Tongue (tissue), 2 donors: Measurements from ENCODE around the gene DMGDH. TPM values are rescaled to one million over a fixed set of nuclear protein-coding genes. Genes with fewer than 3 reads are reported as not detected.

Experiments used
- DNase-seq: peaks from one replicate; pipeline ENCODE4 v3.0.0-alpha.2; 2015
- total RNA-seq: library from RNA; depleted of rRNA; stranded (reverse); fragments of >200 nt; gene quantifications from one replicate; pipeline ENCODE4 v1.2.3, GENCODE V29; 2014

The DMGDH gene
- 1.8 TPM for total RNA-seq

DNA sequence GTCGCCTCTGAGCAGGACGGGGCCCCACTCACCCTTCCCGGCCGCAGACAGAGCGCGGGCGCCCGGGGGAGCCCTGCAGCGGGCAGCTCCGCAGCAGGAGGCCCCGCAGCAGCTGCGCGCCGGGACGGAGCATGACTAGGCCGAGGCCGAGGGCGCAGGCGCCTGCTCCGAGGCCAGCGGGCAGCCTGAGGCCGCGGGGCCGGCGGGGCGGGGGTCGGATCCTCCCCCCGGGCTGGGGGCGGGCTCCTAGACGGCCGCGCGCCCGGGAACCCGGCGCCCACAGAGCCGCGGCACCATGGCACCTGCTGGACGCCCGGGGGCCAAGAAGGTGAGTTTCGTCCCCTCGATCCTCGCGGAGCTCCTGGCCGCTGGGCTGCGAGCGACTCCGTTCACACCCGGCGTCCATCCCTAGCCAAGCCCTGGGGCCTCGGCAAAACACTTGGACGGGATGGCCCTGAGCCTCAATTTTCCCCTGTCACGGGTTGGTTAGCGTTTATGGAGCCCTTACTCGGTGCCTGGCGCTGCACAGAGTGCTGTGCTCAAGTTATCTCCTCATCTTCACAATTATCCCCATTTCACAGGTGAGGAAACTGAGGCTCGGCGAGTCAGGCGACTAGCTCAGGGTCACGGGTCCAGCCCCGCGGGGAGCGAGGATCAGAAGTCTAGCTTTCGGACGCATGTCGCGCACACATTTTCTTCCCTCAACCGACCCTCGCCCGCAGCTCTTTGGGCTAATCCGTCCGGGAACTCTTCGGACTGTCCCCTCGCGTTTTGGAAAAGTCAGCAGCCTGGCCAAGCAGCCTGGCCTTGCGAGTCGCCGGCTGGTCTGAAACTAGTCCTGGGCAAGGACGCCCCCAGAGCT is at the start of gene DMGDH, which contains the start of gene BHMT2:
Gene DMGDH (minus strand): TSS at position 187 of the 862 bp plus-strand sequence. CDS start 54 bp downstream, at position 133.
Gene BHMT2 (plus strand): TSS at position 280 of the 862 bp plus-strand sequence. CDS start 16 bp downstream, at position 296.
- DNase-seq = peak; percentile 56

DNA sequence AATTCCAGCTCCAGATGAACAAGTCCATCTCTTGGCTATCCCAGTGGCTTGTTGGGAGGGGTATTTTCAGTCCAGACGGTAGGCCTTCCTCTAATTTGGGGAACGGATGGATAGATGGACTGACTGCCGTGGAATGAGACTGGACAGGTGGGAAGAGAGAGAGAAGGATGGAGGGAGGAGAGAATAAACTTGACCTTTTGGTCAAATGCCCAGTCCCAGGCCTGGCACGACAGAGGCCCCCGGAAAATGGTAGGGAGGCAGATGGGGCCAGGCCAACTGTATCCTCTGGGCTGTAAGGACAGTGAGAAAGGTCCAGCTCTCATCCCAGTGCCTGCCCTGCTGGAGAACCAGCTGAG is 43.2 kb upstream of the DMGDH start:
- no peak for DNase-seq

DNA sequence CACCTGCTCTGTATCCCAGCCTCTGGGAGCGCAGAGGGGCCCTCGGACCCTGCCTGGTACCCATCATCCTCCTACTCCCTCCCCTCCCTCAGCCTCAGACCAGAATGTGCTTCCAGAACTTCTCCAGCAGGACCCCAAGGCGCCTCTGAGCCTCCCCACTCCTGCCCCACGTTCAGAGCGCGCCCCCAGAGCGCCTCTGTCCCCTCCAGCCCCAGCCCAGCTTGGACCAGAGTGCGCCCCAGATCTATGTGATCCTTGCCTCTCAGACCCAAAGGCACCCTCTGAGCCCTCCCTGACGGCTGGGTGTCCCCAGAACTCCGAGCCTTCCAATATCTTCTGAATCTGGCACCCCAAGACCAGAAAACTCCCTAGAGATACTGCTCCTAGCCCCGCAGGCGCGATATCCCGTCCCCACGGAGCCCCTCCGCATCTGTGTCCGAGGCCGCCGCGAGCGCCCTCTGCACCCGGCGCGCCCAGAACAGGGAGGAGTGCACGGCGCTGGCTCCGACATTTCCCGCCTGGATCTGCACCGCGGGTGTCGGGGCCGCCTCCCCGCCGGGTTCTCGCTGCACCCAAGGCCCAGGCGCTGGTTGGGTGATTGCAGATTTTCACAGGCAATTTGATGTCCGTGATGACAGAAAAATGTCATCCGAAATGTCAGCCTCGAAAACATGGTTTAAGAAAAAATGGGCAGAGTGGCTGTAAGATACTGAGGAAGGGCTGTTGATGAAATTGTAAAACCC is 42.7 kb upstream of the DMGDH start:
- no peak for DNase-seq

GRCh38 chr5:79111387-79111959 is 42.0 kb upstream of the DMGDH start, which contains the start of gene BHMT:
TSS of gene BHMT (plus strand) at chr5:79111809. CDS start at chr5:79111886, 77 bp downstream.
- no peak for DNase-seq

DNA sequence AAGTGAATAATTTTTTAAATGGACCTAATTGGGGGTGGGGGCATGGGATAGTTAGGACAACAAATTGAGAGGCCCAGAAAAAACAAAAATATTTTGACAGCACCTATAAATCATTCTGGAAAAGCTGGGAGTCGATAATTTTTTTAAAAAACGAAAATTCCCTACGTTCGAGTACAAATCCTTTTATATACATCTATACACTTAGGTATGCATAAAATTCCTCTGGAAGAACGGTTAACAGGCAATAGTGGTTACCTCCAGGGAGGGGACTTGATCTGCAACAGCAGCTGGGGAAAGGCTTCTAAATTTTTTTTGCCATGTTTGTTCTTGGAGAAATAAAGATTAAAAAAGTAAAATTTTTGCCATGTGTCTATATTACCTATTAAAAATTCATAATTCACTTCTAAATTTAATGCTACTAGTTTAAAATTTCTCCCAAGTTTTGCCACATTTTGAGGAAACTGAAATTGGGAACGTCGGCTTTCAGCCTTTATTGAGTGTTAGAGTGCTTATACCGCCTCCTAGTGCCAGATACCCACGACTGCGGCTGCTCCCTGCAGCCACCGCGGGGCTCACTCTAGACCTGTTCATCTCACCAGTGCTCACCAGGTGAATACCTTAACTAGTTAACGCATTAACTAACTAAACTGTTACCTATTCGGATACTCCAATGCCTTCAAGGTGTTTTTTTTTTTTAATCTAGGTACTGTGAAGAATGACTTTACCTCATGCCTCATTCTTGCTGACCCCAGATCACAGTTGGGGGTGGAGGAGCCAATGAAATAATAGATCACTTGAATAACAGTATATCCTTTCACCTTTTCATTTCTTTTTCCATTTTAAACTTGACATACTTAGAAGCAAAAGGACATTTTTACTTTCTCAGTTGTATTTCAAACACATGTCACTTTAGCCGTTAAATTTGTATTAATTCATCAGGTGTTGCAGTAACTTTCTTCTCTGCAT is 40.3 kb upstream of the DMGDH start:
- no peak for DNase-seq

- no peak for DNase-seq
Observed at GRCh38 chr5:79108792-79109191, 39.3 kb upstream of the DMGDH start.

DNA sequence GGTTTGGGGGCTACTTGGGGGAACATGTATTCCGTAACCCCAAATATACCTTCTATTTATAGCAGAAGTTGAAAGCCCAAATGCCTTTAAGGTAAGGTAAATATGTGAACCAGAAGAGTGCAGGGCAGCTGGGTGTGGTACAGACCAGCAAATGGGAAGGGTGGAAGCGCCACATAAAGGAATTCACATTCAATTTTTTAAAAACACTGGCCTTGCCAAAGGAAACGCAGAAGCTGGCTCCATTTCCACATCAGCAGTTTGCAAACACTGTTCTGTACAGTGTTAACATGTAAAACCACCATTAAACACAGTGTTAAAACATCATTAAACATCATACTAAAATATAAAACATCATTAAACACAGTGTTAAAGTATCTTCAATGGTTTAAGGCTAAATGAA is 38.6 kb upstream of the DMGDH start:
- no peak for DNase-seq

- no peak for DNase-seq
Observed at GRCh38 chr5:79107020-79107796, 37.7 kb upstream of the DMGDH start.

DNA sequence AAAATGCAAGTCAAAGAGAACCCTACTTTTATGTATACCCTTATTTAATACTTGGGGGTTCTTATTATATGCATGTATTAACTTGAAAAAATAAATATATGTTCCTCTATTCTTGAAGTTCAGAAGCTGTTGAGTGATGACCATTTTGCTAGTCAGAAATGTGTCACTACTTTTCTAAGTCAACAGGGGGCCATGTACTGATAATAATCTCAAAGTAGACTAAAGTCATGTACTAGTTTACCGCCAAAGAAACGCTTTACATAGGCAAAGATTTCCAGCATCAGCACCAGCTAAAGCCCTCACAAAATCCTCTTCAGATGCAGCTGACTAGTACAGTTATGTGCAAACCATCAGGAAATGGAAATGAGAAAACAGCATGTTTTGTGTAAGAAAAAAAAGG is 36.4 kb upstream of the DMGDH start:
- DNase-seq = no peak

- no peak for DNase-seq
Observed at GRCh38 chr5:79093762-79094161, 24.3 kb upstream of the DMGDH start.

DNA sequence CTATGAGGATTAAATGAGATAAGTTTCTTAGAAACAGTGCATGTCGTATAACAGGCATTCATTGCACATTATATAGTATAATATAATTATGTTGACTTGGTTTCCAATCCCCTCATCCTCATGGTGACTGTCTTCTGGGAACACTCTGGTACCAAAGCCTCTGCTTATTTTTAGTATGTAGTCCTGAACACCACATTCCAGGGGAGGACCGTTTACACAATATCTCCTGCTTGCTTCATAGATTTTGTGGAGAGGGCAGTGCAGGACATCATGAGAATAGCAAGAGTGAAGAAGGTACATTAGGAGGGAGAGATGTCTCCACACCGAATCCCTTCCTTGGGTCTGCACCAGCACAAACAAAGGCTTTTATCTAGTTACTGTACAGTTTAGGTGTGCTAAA is 21.6 kb upstream of the DMGDH start:
- DNase-seq = no peak

DNA sequence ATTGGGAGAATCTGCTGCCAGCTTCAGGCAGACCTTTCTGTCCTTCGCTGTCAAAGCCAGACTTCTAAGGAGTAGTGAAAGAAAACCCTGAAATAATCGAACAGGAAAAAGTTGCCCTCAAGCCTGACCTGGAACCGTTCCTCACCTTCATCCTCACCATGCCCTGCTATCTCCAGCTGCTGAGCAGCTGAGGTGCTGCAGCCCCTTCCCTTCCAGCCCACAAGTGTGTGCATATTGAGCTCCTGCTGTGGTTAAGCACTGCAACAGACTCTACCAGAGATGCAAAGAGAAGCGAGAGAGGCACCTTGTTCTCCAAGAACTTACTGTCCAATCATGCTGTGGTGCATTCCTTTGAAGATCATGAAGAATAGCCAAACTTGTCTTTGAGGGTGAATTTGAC is 19.0 kb upstream of the DMGDH start:
- DNase-seq = no peak

DNA sequence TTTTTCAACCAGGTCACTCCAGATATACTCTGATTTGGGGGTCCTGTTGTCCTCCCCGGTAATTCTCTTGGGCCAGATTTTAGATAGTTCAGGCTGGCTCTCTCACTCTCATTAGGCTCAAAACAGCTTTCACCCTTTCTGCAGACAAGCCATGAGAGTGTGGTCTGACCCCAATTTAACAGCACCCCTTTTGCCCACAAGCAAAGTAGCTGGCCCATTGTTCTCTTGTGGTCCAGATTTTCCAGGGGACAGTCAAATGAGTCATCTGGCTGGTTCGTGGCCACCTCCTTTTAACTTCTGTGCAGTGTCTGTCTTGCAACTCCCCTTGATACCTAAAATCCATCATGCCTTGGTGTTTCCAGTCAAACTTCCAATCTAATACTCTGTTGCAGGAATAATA is 16.6 kb upstream of the DMGDH start:
- no peak for DNase-seq

DNA sequence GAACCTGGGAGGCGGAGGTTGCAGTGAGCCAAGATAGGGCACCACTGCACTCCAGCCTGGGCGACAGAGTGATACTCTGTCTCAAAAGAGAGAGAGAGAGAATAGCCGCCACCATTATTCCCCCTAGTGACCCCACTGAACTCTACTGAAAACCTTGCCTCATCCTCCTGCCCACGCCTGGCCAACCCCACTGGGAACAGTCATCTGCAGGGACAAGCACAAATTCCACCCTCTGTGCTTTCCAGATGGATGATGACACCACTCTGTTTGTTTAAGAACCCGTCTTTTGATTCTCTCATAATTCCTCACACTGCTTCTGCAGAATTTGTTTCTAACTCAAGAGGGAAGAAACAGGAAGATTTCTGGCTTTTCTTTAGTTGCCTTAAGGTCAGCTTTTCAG is 12.3 kb upstream of the DMGDH start:
- DNase-seq = no peak

- no peak for DNase-seq
Observed at GRCh38 chr5:79080804-79081203, 11.3 kb upstream of the DMGDH start.

- DNase-seq = no peak
Observed at GRCh38 chr5:79077680-79078365, 8.3 kb upstream of the DMGDH start.

- no peak for DNase-seq
Observed at GRCh38 chr5:79076819-79077218, 7.3 kb upstream of the DMGDH start.

- no peak for DNase-seq
Observed at GRCh38 chr5:79075646-79076426, 6.4 kb upstream of the DMGDH start.

- no peak for DNase-seq
Observed at GRCh38 chr5:79074641-79075040, 5.2 kb upstream of the DMGDH start.

- DNase-seq = peak; percentile 46
Observed at GRCh38 chr5:79070350-79070667, 835 bp upstream of the DMGDH start.
